Gastrocnemius medialis (tissue), 4 donors: ENCODE data around the gene SBK3. TPM values are rescaled to one million over a fixed set of nuclear protein-coding genes. Genes with fewer than 3 reads are reported as not detected.
A peak's percentile ranks its signal among the peaks of the same experiment; 100 is the strongest.

Experiments used
- ATAC-seq, 2 donors: fragments of 150-250 bp; one replicate each; pipeline ENCODE4 v1.9.1; 2016
- DNase-seq, 2 donors: peaks; one replicate each; pipeline ENCODE4 v3.0.0-alpha.2; 2019
- H3K27ac ChIP-seq, 4 donors: fragments of 200-600 bp; sonication (generic); 1 replicate in 1 of 4; 2 replicates in 3 of 4; pipeline ENCODE4 v1.5.1; 2016 to 2018; ENCODE audit warnings: mild to moderate bottlenecking in 2 of 4, moderate library complexity in 1 of 4
- H3K27me3 ChIP-seq, 3 donors: fragments of 200-600 bp; sonication (generic) in 2 of 3; 1 replicate in 1 of 3; 2 replicates in 2 of 3; pipeline versions ENCODE4 v1.5.1 to v1.6.0; 2016 to 2019; ENCODE audit warnings: mild to moderate bottlenecking in 1 of 3, moderate library complexity in 1 of 3
- H3K36me3 ChIP-seq, 2 donors: fragments of 200-600 bp; sonication (generic) in 1 of 2; one replicate each; pipeline ENCODE4 v1.5.1; 2017 to 2018
- H3K4me1 ChIP-seq, 2 donors: fragments of 200-600 bp; sonication (generic) in 1 of 2; one replicate each; pipeline ENCODE4 v1.5.1; 2016 to 2017; ENCODE audit warnings: mild to moderate bottlenecking in 2 of 2
- H3K4me3 ChIP-seq, 4 donors: fragments of 200-600 bp; sonication (generic) in 3 of 4; 1 replicate in 1 of 4; 2 replicates in 3 of 4; pipeline ENCODE4 v1.5.1; 2016 to 2019; ENCODE audit warnings: mild to moderate bottlenecking in 2 of 4
- H3K9me3 ChIP-seq, 3 donors: fragments of 200-600 bp; sonication (generic) in 2 of 3; 1 replicate in 1 of 3; 2 replicates in 2 of 3; pipeline ENCODE4 v1.5.1; 2016 to 2019
- CTCF ChIP-seq, 5 experiments: fragments of 450-650 bp in 3 of 5; fragments of 200-600 bp in 2 of 5; sonication (generic) in 2 of 5; IDR thresholded peaks in 4 of 5; conservative IDR thresholded peaks in 1 of 5; 1 replicate in 4 of 5; 2 replicates in 1 of 5; pipeline ENCODE4 v1.5.1; 2016 to 2019; ENCODE audit warnings: antibody characterized with exemption in 5 of 5, mild to moderate bottlenecking in 3 of 5, moderate library complexity in 3 of 5
- POLR2A ChIP-seq, 2 donors: fragments of 450-650 bp; IDR thresholded peaks; one replicate each; pipeline ENCODE4 v1.6.1; 2017; ENCODE audit warnings: antibody characterized with exemption in 2 of 2, mild to moderate bottlenecking in 2 of 2, moderate library complexity in 2 of 2
- in situ Hi-C, 4 donors: fragments of 200-750 bp; cut with MboI; loops; one replicate each; pipeline versions ENCODE4 v1.15.0 to v1.8.0; 2017; ENCODE audit warnings: low sequenced_read_pairs in 4 of 4
- intact Hi-C: fragments of 100-400 bp; cut with DNase I; formaldehyde crosslinking; loops from one replicate; pipeline ENCODE4 v1.15.1; 2023; ENCODE audit warnings: low total_unique reads
- total RNA-seq, 4 donors: library from RNA; depleted of rRNA; stranded (reverse); fragments of >200 nt; gene quantifications; one replicate each; pipeline versions ENCODE4 v1.1.0 to v1.2.3, GENCODE V29; 2016

The SBK3 gene
- total RNA-seq, 4 donors from 2014 or later: 3.1 to 24.1 (median 6.8) TPM

GRCh38 chr19:55581145-55581822, 35.9 kb upstream of the SBK3 start:
- no peak for TF ChIP-seq CTCF (IDR thresholded peaks at IDR 0.05 in 4 of 5, conservative IDR thresholded peaks at IDR 0.05 in 1 of 5)
- no peak for TF ChIP-seq POLR2A (IDR thresholded peaks at IDR 0.05)
- DNase-seq (no peak), ATAC-seq (no peak)
- Histone ChIP-seq H3K4me3 (peak overlapping the region; percentile 92 to 98 (median 96)), H3K36me3 (peaks cover 0 to 13% of the 10 kb centered on the region in 2 donors), H3K4me1 (peaks cover 8 to 24% of the 10 kb centered on the region in 2 donors), H3K9me3 (no peaks in the 10 kb centered on the region), H3K27me3 (peaks cover 0 to 9% (median 5%) of the 10 kb centered on the region in 3 donors), H3K27ac (peak overlapping the region; percentile 96 to 100 (median 98))
- in situ Hi-C loops (loop anchor here in 2 of 4 donors (10.0 kb wide), 2 partner anchors 54 to 66 kb away; no protein-coding TSS in a partner anchor), intact Hi-C loops (loop anchor here (2.0 kb wide), 2 partner anchors 18 to 54 kb away; partner anchors contain the start of gene FIZ1)

GRCh38 chr19:55580628-55581144, 35.3 kb upstream of the SBK3 start, which contains the start of gene ZNF579:
TSS of gene ZNF579 (minus strand) at chr19:55580848. CDS start at chr19:55579639, 1,209 bp downstream.
- intact Hi-C loops: loop anchor here (1.0 to 2.0 kb wide), 3 partner anchors 17 to 54 kb away; partner anchors contain the start of gene FIZ1
- no peak for TF ChIP-seq POLR2A (IDR thresholded peaks at IDR 0.05)
- no peak for TF ChIP-seq CTCF (IDR thresholded peaks at IDR 0.05 in 4 of 5, conservative IDR thresholded peaks at IDR 0.05 in 1 of 5)
- peak; percentile 81 to 86 for ATAC-seq
- Histone ChIP-seq H3K36me3 (peaks cover 0 to 13% of the 10 kb centered on the region in 2 donors), H3K27ac (peak within 1 kb of the TSS; percentile 96 to 100 (median 98)), H3K4me1 (peaks cover 3 to 19% of the 10 kb centered on the region in 2 donors), H3K4me3 (peak within 1 kb of the TSS; percentile 92 to 98 (median 96)), H3K9me3 (no peaks in the 10 kb centered on the region), H3K27me3 (peaks cover 0 to 3% (median 0%) of the 10 kb centered on the region in 3 donors)
- peak; percentile 75 to 85 for DNase-seq
- in situ Hi-C loops: loop anchor here in 2 of 4 donors (10.0 kb wide), 2 partner anchors 54 to 66 kb away; no protein-coding TSS in a partner anchor

GRCh38 chr19:55579766-55580621, 34.7 kb upstream of the SBK3 start:
- ATAC-seq (peak; percentile 65 to 69), DNase-seq (peak in 1 of 2 donors; percentile 49)
- Histone ChIP-seq H3K4me3 (peak overlapping the region; percentile 92 to 98 (median 96)), H3K36me3 (peaks cover 0 to 13% of the 10 kb centered on the region in 2 donors), H3K9me3 (no peaks in the 10 kb centered on the region), H3K27ac (peak overlapping the region; percentile 96 to 100 (median 98)), H3K27me3 (no peaks in the 10 kb centered on the region), H3K4me1 (peaks cover 3 to 19% of the 10 kb centered on the region in 2 donors)
- in situ Hi-C loops: loop anchor here in 2 of 4 donors (10.0 kb wide), 2 partner anchors 55 to 65 kb away; no protein-coding TSS in a partner anchor
- TF ChIP-seq CTCF (IDR thresholded peaks at IDR 0.05 in 4 of 5, conservative IDR thresholded peaks at IDR 0.05 in 1 of 5): no peak
- TF ChIP-seq POLR2A (IDR thresholded peaks at IDR 0.05): peak; percentile 22 to 37
- intact Hi-C loops: loop anchor here (1.0 to 2.0 kb wide), 3 partner anchors 17 to 55 kb away; partner anchors contain the start of gene FIZ1
